NCI-H1436 (cell line): ENCODE results near the gene UACA.
"Not testable (repeated sequence)": the region's sequence is repeated elsewhere in the genome, so short reads cannot be mapped to it uniquely, and the experiment has no call there.

Experiments
- DNase-seq: peaks from one replicate; lab custom pipeline; 2025; lab: John Stamatoyannopoulos, UW

UACA gene

DNA sequence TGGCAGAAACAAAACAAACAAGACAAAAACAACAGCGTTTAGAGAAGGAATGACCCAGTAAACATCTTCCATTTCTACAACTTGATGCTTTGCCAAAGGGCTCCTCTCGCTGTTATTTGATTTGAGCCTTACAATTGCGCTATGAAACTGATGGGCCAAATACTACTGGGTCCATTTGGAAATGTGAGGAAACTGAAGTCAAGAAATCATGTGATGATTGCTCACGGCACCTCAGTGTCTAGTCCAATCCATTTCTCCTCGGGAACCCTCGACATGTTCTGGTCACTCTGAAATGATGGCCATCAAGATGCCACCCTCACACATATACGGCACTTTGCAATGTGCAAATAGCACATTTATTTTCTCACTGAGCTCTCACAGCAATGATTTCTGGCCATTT, 136.0 kb downstream of the UACA start:
- no peak for DNase-seq

DNA sequence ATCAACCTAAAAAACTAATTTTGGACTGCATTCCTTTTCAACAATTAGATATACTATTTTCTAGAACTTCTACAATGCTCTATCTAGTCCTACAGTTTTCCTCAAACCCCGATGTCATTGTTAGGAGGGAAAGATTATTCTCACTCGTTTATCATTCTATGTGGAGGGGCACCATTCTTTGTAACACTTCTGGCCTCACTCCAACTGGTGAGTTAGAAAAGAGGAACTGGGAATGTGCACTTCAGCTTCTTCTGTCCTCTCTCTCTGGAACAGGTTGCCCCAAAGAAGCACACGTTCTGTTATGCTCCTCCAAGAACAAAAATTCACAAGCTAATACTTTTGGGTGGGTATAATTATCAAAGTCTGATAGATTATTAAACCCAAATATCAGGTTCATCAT, 137.9 kb downstream of the UACA start:
- DNase-seq: no peak

DNA sequence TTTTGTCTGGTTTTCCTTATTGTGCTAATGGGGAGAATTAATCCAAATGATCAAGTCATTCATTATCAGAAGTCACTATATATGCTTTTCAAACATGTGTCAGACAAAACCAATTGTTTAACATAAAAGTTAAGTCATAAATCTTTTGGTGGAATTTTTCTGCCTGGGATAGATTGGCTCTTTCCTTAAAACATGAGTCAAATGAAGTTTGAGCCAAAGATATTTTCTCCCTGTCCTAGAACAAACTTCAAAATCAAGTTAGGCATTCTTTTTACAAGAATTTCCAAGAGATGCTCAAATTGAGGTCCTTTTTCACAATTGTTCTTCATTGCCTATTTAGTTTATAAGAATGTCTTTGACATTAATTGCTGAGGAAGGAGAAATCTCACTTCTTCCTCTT, 138.3 kb downstream of the UACA start:
- DNase-seq: no peak

DNA sequence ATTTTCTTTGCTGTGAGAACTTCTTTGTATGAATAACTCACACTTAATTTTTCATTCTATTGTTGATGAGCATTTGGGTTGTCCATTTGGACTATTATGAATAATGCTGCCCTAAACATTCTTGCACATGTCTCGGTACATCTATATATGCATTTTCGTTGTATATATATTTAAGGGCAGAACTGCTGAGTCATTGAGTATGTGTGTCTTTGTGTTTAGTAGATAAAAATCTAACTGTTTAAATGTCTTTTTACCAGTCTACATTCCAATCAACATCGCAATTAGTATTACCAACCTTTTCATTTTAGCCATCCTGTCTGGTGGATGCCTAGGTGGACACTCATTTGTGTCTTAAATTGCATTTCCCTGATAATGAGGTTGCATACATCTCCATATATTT, 144.4 kb downstream of the UACA start:
- DNase-seq: no peak

DNA sequence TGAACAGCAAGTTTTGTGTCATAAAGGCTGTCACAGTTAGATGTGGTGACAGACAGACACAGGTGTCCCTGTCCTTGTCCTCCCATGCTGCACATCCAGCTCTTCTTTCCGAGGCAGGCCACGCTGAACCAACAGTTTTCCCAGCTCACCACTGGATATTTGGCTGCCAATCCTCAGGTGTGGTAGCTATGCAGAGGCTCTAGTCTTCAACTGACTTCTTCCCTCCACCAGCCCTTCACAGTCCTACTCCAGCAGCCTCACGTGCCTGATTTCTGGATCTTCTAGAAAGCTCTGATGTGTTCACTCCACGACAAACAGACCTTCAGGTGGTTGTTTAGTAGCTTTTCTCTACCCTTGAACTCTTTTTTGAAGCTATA, 145.5 kb downstream of the UACA start:
- no peak for DNase-seq

DNA sequence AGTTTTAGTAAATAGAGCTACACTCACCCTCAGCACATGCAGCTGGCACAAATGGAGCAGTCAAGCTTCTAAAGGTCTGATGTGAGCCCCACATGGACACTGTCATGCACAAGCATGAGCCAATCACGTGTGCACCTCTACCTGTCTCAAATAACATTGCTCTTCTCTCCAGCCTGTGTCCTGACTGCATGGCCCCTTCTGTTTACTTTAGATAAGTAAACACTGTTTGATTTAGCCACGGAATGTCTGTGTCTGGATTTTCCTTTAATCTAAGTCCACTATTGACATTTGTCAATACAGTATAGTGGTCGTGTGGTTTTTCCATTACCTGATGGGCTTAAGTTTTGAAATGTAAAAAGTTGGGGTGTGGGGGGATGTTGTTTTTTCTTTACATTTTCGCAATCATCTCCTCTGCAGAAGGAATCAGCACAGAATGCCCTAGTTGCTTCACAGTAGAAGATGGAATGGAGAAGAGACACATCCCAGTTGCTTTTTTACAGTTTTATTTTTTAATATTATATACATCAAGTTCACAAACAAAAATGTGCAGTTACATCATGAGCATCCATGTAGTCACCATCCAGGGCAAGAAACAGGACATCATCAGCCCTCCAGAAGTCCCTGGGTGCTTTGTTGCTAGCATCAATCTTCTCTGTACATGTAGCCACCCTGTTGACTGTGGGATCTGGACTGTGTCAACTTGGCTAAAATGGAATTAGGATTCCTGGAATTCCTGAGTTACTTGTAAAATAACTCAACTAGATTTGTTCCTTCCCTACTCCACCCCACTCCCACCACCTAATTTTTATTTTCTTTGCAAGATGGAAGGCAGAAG, 146.1 kb downstream of the UACA start:
- DNase-seq: no peak

DNA sequence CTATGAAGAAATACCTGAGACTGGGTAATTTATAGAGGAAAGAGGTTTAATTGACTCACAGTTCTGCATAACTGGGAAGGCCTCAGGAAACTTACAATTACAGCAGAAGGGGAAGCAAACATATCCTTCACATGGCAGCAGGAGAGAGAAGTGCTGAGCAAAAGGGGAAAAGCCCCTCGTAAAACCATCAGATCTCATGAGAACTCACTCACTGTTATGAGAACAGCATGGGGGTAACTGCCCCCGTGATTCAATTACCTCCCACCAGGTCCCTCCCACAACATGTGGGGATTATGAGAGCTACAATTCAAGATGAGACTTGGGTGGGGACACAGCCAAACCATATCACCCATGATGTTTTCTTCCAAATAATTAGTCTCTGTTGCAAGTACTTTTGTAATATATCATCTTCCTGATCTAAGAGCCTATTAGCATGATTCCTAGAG, 147.0 kb downstream of the UACA start:
- not testable (repeated sequence) for DNase-seq

DNA sequence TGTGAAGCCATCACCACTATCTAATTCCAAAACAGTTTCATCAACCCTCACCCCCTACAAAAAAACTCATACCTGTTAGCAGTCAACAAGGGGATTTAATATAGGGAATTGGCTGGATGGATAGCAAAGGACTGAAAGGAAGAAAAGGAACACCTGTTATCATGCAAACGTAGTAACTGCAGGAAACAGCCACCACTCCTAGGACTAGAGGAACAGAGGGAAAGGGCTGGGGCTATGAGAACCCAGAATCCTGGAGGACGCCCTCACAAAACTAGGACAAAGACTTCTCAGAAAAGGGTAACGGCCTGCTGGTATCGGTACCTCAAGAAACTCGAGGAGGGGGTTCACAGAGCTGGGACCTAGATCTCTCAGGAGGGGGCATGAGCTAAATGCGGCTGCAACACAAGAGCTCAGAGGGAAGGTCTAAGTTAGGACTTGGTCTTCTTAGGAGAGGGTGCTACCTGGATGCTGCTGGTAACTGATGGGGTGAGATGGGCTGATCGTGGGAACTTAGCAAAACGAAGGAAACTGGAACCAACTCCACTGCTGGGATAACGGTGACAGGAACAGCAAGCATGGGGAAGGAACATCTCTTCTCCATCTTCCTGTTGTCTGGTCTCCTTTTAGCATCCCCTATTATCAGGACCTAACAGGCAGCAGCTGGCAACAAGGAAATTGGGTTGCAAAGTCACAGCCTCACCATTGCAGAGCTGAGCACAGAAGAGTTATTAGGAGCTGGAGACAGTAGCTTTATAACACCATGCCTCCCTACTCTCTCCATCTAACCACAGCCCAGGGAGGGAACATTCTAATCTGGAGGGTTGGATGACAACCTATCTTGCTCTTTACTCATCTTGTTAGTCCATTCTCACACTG, 147.7 kb downstream of the UACA start:
- DNase-seq: no peak

DNA sequence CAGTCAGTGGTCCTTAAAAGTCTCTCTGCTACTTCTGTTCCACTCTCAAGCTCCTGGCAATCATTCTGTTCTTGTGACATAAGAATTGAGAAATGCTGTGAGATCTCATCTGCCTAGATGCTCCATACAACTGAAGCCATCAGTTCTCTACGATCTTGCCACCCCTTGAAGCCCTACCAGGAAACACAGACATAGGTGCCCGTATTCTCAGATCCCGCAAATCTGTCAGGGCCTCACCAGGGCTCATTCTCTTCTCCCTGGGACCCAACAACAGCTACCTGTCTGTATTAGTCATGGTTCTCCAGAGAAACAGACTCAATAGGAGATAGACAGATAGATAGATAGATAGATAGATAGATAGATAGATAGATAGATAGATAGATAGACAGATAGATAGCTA, 149.1 kb downstream of the UACA start:
- DNase-seq: no peak

DNA sequence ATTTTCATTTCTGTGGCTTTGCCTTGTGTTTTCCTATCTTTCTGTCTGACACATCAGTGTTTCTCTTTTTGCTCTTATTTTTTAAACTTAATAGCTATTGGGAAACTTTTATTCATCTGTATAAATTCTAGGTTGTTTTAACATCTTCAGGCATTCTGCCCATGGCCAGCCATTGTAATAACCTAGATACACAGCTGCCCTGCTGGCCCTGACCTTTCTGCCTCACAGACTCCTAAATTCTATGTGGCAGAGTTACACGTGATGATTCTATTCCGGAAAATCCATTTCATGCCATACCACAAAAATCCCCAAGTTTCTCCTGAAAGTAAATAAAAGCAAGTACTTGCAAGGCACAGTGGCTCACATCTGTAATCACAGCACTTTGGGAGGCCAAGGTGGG, 150.1 kb downstream of the UACA start:
- no peak for DNase-seq

DNA sequence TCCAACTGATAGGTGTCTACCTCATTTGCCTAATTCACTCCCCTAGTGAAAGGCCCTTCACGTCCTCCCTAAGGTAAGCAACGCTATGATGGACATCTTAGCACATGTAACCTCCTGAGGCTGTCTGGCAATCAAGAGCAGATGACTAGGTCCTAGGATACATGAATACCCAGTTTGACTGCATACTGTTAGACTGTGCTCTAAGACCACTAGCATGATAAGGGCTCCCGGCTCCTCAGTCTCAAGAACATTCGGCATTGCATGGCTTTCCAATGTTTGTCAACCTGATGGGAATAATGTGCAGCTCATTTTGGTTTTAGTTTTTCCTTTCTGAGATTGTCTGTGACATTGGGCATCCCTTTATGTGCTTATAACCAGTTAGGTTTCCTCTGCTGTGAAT, 152.1 kb downstream of the UACA start:
- DNase-seq: no peak

DNA sequence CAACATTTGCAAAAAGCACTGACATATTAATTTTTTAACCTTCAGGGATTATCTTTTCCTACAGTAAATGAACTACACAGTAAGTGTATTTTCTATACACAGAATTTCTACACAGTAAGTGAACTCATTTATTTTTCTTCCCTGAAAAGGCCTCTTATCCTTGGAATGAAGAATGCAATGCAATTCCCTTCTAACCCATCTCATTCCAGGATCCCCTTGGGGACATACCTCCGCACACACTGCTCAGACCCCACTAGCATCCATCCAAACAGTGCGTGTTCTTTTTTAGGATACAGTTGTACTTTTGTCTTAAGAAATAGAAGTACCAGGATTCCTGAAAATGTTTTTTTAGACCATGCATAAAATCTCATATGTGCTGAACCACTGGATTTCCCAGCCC, 152.8 kb downstream of the UACA start:
- no peak for DNase-seq

DNA sequence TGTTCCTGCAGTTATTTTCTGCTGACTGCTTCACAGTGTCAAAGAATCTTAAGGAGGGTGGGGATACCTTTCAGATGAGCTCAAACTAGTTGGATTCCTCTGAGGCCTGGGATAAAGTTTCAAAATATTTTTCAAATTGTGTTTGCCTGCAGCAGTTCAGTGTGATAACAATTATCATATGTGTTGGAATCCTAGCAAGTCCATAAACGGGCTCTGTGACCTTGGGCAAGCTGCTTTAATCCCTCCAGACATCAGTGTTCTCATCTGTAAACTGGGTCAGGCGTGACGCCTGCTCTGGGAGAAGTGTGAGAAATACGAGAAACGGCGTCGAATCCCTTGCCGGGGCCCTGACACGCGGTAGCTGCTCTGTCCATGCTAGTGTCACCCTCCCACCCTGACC, 153.5 kb downstream of the UACA start:
- DNase-seq: no peak

DNA sequence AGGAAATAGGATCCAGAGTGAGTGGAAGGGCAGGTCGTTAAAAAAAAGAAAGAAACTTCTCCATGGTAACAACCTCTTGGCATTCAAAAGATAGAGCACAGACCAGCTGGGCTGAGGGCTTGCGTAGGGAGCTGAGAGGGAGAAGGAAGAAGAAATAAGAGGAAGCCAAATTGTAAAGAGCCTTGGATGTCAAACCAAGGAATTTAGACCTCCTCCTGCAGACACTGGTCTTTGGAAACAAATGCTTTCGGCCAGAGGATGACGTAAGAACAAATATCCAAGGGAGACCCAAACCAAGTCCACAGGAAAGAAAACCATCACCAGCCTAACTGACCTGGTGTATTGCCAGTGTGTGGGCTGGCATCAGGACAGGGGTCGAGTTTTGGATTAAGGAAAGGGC, 155.2 kb downstream of the UACA start:
- no peak for DNase-seq

DNA sequence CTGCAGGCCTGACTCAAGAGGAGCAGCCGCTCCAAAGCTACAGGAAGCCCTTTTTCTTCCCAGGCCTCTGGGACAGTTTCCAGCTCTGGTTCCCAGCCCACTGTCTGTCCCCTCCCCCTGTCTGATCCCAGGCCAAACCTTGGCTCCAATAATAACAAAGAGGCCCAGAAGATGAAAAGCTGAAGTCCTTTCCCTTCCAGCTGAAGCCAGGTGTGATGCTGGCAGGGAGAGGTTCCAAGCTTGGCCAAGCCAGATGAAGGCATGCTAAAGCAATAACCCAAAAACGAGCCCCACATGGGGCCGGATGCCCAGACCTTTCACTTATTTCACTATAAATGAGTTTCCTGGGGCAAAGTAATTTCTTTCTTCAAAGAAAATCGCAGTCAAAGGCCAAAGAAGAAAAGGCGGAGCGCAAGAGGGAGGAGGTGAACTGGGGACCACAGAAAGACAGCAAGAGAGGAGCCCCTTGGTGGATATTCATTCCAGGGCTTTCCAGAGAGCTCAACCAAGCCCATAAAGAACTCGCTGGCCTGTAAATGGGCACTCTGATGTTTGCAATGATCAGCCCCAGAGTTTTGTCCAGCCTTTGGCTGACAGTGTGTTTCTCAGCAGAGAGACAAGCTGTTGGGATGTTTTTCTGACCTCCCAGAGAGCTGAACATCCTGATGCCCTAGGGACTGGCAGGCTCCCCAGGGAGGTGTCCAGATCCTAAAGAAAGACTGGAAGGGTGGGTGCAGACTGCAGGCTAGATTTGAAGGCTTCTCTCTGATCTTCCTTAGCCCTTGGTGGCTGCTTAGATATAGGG, 157.6 kb downstream of the UACA start:
- DNase-seq: no peak

DNA sequence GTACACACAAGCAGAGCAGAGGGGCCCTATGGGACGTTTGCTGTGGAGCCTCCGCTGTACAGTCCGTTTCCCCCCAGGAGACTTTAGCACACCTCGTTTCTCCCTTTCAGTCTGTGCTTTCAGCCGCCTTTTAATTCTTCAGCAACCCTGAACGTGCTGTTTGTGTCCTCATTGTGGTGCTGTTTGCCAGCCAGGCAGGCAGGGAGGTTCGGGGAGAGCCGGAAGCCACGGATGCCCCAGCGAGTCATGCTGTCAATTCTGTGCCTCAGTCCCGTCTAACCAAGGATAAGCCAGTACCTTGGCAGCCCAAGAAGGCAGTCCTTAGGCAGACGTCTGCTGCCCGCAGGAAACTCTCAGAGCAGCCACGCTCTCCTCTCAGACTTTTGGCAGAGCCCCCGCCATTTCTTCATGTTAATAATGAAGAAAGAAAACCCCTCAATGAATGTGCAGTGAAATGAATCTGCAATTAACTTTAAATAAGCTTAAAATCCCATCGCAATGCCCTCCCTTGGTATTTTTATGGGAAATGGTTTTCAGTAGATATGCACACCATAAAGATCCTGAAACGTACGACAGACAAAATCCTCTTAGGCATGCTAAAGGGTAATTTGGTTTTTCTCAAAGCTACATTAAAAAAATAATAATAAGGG, 158.6 kb downstream of the UACA start:
- DNase-seq: no peak
